Suprapubic skin (tissue), 3 donors: Measurements from ENCODE around the gene NAT9.

Source experiments
- POLR2A ChIP-seq, 2 donors: fragments of 450-650 bp; IDR thresholded peaks; one replicate each; pipeline ENCODE4 v1.6.1; 2017; ENCODE audit warnings: antibody characterized with exemption in 2 of 2, mild to moderate bottlenecking in 2 of 2, moderate library complexity in 2 of 2
- TF ChIP-seq, protein P1 (sequence below), 2 donors: fragments of 200-600 bp in 1 of 2; fragments of 450-650 bp in 1 of 2; sonication (generic) in 1 of 2; IDR thresholded peaks; one replicate each; pipeline ENCODE4 v1.5.1; 2016 to 2019; ENCODE audit warnings: antibody characterized with exemption in 2 of 2, mild to moderate bottlenecking in 1 of 2, moderate library complexity in 1 of 2

DNA sequence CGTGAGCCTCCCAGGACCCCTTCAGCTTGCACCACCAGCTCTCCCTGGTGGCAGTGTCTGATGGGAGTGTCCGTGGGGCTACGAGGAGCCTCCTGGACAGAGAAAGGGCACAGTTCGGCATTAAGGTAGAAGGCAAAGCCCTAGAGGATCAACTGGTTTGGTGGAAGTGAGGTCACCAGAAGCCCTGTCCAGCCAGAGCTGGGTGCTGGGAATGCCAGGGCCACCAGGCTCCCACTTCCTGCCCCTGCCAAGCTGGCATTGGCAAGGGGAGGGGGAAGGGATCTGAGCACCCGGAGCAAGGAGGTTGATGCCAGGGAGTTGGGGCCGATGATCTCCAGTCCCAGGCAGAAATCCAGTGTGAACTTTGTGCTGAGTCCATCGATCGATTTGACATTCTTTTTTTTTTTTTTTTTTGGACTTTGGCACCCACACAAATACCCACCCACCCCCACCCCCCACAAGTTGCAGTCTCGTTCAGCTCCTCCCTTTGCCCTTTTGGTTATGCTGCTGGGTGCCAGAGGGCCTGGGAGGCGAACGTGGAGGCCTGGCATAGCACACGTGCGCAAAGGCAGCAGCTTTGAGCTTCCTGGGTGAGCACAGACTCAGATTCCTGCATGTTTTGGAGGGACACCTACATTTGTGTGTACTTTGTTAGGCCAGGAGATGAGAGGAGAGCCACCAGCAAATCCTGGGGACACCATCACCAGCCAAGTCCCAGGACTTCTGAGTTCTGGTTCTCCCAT is 25.6 kb downstream of the NAT9 start:
- TF ChIP-seq POLR2A (IDR thresholded peaks at IDR 0.05): no peak
- TF ChIP-seq, protein P1, sequence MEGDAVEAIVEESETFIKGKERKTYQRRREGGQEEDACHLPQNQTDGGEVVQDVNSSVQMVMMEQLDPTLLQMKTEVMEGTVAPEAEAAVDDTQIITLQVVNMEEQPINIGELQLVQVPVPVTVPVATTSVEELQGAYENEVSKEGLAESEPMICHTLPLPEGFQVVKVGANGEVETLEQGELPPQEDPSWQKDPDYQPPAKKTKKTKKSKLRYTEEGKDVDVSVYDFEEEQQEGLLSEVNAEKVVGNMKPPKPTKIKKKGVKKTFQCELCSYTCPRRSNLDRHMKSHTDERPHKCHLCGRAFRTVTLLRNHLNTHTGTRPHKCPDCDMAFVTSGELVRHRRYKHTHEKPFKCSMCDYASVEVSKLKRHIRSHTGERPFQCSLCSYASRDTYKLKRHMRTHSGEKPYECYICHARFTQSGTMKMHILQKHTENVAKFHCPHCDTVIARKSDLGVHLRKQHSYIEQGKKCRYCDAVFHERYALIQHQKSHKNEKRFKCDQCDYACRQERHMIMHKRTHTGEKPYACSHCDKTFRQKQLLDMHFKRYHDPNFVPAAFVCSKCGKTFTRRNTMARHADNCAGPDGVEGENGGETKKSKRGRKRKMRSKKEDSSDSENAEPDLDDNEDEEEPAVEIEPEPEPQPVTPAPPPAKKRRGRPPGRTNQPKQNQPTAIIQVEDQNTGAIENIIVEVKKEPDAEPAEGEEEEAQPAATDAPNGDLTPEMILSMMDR (IDR thresholded peaks at IDR 0.05): no peak
